ENCODE results near the gene GFM2.
"Not testable (repeated sequence)": the region's sequence is repeated elsewhere in the genome, so short reads cannot be mapped to it uniquely, and the experiment has no call there.

GFM2 gene, protein sequence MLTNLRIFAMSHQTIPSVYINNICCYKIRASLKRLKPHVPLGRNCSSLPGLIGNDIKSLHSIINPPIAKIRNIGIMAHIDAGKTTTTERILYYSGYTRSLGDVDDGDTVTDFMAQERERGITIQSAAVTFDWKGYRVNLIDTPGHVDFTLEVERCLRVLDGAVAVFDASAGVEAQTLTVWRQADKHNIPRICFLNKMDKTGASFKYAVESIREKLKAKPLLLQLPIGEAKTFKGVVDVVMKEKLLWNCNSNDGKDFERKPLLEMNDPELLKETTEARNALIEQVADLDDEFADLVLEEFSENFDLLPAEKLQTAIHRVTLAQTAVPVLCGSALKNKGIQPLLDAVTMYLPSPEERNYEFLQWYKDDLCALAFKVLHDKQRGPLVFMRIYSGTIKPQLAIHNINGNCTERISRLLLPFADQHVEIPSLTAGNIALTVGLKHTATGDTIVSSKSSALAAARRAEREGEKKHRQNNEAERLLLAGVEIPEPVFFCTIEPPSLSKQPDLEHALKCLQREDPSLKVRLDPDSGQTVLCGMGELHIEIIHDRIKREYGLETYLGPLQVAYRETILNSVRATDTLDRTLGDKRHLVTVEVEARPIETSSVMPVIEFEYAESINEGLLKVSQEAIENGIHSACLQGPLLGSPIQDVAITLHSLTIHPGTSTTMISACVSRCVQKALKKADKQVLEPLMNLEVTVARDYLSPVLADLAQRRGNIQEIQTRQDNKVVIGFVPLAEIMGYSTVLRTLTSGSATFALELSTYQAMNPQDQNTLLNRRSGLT

DNA sequence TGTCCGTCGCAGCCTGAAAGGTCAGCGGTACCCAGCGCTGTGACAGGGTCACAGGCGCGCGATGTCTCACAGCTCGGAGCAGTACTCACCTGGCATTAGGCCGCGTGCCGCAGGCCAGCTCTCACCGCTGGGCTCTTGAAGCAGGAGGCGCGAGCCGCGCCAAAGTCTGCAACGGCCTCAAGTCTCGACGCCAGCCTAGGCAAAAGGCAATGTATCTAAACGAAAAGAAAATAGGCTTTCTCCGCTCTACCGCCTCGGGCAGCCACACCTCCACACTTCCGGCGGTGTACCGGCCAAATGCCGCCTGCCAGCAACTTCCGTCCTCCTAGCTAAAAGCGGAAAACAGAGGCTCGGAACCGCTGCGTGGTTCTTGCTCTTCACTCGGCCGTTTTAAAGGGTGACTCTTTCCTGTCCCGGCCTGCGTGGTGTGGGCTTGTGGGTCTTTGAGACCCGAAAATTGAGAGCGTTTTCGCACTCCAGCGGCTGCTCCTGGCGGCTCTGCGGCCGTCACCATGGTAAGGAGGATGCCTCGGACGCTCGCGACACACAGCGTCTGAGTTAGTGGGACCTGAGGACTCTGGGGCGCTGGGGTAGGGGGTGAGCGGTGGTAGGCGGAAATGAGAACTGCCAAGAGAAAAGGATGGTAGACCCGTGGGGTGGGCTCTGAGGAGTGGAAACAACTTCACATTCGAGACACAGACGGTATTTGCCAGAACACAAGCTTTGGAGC lies at the start of gene GFM2, which contains the start of gene NSA2:
TSS of gene GFM2 (minus strand) at position 269 of the 730 bp plus-strand sequence. CDS start 3,375 bp downstream, outside the sequence.
TSS of gene NSA2 (plus strand) at position 401 of the 730 bp plus-strand sequence. CDS start at position 513, 112 bp downstream.
- peak; percentile 93 for DNase-seq

- DNase-seq: peak; percentile 3
Observed at GRCh38 chr5:74810915-74811314, 44.0 kb upstream of the GFM2 start.

DNA sequence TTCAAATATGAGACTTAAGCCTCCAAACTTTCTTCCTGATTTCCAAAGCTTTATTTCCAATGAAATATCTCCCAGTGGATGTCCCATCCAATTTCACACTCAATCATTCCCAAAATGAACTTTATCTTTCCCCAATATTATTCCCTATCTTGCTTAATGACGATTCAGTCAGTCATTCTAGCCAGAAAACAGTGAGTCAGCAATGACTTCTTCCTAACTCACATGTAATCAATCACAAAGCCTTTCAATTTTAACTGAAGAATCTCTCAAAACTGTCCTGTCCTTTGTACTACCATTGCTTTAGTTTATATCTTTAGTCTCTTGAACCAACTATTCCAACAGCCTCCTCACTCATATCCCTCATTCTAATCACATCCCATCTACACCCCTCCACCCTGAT lies 35.0 kb upstream of the GFM2 start:
- DNase-seq: peak; percentile 49

DNA sequence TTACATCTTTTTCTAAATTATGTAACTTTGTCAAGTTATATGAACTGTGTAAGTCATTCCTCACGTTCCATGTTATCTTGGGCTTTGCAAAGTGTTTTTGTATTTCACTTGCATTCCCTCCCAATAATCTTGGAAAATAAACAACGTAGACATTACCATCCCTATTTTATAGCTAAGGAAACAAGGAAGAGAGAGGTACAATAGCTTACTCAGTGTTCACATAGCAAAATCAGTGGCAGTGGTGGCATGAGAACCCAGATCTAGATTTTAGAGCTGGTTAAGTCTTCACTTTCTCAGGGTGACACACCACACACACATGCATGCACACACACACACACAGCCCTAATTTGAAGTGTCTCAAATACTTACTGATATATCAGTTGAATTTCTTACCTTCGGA lies 34.3 kb upstream of the GFM2 start:
- peak; percentile 3 for DNase-seq

DNA sequence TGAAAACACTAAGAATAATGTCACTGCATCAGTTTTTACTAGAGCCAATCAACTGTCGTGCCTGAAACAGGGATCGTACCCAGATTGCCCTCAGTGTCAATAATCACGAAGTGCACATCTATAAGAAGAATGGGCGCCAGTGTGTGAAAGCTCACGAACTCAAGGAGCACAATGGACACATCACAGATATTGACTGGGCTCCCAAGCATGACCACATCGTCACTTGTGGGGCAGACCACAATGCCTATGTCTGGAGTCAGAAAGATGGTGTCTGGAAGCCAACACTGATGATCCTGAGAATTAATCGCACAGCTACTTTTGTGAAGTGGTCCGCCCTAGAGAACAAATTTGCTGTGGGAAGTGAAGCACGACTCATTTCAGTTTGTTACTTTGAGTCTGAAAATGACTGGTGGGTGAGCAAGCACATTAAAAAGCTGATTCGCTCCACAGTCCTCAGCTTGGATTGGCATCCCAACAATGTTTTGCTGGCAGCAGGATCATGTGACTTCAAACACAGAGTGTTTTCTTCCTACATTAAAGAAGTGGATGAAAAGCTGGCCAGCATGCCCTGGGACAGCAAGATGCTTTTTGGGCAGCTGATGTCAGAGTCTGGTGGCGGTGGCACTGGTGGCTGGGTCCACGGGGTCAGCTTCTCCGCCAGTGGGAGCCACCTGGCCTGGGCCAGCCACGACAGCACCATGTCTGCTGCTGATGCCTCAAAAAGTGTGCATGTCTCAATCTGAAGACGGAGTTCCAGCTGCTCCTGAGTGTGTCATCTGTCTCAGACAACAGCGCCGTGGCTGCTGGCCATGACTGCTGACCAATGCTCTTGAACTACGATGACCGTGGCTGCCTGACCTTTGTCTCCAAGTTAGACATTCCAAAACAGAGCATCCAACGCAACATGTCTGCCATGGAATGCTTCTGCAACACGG lies 32.3 kb upstream of the GFM2 start:
- peak; percentile 48 for DNase-seq

DNA sequence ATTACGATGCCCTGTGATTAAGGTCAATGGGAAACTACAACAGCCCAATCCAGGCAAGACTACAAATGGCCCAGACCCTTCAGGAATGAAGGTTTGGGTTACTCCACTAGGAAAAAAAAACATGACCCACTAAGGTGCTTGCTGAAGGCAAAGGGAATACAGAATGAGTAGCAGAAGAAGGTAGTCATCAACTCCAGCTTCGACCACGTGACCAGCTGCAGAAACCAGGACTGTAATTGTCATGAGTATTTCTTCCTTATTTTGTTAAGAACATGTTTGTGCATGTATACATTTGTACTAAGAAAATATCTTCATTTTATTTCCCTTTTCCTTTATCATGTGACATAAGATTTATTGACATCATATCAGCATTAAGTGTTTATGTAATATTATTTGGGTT lies 24.8 kb upstream of the GFM2 start:
- DNase-seq: not testable (repeated sequence)

GRCh38 chr5:74787424-74787823 lies 20.5 kb upstream of the GFM2 start:
- DNase-seq: no peak

DNA sequence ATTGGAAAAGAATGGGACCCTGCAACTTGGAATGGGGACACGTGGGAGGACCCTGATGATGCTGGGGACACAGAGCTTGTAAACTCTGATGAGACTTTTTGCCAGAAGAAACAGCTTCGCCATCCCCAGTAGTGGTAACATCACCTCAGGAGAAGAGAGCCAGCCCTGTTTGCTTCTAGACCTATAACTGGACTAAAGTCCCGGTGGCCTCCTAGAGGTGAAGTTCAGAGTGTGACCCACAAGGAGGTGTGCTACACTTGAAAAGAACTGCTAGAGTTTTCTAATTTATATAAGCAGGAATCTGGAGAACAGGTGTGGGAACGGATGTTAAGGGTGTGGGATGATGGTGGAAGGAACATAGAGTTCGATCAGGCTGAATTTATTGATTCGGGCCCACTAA lies 19.9 kb upstream of the GFM2 start:
- DNase-seq: no peak

DNA sequence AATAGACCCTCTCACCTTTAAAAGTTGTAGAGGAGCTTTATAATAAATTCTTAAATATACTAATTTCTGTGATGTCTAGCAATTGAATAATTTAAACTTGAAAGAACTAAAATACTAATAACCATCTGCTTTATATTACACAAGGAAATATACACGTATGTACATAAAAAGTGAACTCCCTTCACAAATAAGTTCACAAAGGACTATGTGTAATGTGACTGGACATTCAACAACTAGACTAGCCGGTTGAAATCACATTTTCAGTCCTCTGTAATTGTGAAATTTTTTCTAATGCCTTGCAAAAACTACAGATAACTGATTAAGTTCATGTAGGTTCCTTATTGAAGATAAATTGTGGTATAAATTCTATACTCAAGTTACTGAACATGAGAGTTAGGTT lies 11.7 kb upstream of the GFM2 start:
- DNase-seq: no peak

- no peak for DNase-seq
Observed at GRCh38 chr5:74772359-74772758, 5.4 kb upstream of the GFM2 start.

DNA sequence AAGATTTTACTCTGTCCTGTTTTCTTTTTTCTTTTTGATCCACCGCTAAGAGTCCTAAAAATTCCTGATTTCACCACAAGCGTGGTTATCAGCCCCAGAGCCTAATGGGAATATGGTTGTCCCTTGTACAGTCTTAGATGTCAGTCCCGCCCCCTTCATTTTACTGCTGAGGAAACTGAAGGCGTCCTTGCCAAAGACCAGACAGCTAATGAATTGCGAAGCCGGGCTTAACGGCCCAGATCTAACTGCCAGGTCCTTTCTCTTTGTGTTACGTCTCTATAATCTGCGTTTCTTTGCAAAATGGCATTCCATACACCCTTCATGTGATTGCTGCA lies 629 bp upstream of the GFM2 start:
- DNase-seq: peak; percentile 47

GRCh38 chr5:74766418-74766848 lies 484 bp downstream of the GFM2 start:
- DNase-seq: peak; percentile 30

DNA sequence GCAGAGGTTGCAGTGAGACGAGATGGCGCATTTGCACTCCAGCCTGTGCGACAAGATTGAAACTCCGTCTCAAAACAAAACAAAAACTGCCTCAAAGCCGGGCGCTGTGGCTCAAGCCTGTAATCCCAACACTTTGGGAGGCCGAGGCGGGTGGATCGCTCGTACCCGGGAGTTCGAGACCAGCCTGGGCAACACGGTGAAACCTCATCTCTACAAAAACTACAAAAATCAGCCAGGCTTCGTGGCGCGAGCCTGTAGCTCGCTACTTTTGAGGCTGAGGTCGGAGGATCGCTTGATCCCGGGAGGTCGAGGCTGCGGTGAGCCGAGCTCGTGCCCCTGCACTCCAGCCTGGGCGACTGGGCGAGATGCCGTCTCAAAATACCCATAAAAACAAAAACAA lies 988 bp downstream of the GFM2 start:
- no peak for DNase-seq

DNA sequence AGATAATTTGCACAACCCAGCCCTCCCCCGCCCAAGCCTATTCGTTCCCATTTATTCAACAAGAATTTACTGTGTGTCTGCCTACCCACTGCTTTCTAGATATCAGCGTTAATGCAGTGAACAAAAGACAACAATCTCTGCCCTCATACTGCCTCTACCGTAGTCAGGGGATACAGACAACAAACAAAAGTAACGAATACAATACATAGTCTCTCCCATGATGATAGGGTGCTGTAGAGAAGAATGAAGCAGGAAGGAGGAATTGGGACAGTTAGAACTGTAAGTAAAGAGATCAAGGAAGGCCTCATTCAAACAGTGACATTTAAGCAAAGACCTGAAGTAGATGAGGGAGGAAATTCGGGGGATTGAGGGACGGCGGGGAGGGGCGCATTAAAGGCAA lies 1.7 kb downstream of the GFM2 start:
- no peak for DNase-seq

- no peak for DNase-seq
Observed at GRCh38 chr5:74763504-74763903, 3.4 kb downstream of the GFM2 start.

DNA sequence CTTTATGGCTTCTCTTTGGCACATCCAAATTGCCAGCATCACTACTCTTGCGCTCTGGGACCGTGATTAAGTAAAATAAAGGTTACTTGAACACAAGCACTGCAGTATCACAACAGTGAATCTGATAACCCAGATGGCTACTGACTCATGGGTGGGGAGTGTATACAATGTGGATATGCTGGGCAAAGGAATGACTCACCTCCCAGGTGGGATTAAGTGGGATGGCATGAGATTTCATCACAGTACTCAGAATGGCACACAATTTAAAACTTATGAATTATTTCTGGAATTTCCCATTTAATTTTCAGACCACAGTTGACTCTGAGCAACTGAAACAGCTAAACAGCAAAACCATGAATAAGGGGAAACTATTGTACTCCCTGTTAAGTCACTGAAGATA lies 4.3 kb downstream of the GFM2 start:
- peak; percentile 67 for DNase-seq

DNA sequence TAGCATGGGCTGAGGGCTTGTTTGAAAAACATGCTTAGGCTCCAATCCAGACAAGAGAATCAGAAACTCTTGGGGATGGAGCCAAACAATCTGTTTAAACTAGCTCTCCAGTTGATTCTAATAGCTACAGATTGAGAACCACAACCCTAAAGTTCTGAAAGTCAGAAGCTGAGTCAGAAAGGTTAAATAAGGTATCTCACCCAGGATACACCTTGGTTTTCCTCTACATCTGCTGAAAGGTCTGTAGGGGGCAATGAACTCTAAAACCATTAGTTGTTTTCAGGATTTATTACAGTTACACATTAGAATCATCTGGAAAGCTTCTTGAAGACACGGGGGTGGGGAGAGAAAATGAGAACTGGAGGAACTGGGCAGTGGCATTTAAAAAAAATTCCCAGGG lies 5.7 kb downstream of the GFM2 start:
- no peak for DNase-seq

DNA sequence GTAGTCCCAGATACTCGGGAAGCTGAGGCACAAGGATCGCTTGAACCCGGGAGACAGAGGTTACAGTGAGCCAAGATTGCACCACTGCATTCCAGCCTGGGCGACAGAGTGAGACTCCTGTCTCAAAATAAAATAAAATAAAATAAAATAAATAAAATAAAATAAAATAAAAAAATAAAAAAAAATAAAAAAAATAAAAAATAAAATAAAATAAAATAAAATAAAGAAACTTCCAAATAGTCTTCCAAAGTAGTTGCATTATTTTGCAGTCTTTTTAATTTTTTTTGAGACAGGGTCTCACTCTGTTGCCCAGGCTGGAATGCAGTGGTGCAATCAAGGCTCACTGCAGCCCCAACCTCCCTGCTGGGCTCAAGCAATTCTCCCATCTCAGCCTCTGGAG lies 18.2 kb downstream of the GFM2 start:
- not testable (repeated sequence) for DNase-seq

- no peak for DNase-seq
Observed at GRCh38 chr5:74738406-74738805, 28.5 kb downstream of the GFM2 start.

DNA sequence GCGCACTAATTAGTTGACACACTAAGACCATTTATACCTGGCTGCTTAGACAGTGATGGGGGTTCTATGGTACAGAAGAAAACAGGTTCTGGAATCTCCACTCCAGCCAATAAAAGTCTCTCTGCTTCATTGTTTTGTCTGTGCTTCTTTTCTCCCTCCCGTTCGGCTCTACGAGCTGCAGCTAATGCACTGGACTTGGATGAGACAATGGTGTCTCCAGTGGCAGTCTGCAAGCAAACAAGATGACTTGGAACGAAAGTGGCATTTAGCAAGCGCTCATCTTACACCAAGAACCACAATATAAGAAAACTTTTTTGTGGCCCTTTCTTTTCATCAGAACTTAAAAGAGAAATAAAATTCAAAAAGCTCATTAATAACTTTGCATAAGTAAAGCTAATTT lies 30.2 kb downstream of the GFM2 start:
- no peak for DNase-seq

GRCh38 chr5:74725331-74725730 lies 41.6 kb downstream of the GFM2 start:
- no peak for DNase-seq

- DNase-seq: no peak
Observed at GRCh38 chr5:74722271-74722670, 44.6 kb downstream of the GFM2 start.

Measured in fibroblast of skin of right biceps (primary cell).